ENCODE results near the gene FBRS. TPM values are rescaled to one million over a fixed set of nuclear protein-coding genes. Genes with fewer than 3 reads are reported as not detected.

Gene FBRS
- total and polyA plus RNA-seq, 2 of the 13 experiments (the other 11 are each of a cell fraction or from before 2014, with no cell fraction given): 13.7 to 16.2 TPM

DNA sequence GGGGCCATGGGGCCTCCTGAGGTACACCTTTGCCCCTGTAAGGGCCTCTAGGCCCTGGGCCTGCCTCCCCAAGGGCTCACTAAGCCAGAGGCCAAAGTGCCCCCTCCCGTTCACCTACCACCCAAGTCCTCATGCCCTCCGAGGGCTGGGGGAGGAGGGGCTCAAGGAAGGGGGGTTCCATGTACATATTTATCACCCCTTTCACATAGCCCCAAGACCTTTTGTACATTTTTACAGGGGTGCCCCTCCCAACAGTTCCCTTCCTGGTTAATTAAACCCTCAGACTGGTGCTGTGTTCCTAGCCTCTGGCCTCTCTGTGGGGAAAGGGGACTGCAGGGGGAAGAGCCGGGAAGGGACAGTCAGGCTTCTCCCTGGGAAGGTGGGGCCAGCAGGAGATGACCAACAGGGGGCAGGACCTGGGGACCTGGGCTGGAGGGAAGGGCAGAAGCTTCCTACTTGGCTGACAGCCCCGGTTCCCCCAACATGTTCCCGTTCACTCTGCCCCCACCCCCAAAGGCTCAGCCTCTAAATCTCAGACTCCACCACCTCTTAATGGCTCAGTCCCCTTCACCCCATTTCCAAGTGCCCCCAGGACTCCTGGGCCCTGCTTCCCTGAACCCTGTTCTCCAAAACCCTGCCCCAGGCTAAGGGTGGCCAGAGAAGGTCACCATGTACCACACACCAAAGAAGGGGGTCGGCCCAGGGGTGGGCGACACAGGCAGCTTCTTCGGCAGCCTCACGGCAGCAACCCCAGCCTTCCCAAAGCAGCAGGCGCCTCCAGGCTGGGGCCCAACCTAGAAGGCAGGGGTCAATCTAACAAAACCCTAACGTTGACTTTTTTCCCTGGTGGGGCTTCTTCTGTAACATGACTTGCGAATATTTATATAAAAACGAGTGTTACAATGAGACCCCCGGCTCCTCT is 11.9 kb downstream of the FBRS start:
- H3K4me2 ChIP-seq (ENCODE audit: low read depth, low read length): no peak overlapping the region
- no peak overlapping the region for H2AFZ ChIP-seq (ENCODE audit: low read length)
- ChIA-PET POLR2A (interaction anchor here (1.3 kb wide), 1 partner anchor 8 kb away, joined by 3 read pairs; no protein-coding TSS in a partner anchor), CTCF (ENCODE audit: low intra/inter-chr PET ratio, low total read pairs) (no interaction called here)
- 93% methylated on average over 14 of the region's 14 CpGs for WGBS (ENCODE audit: low lambda C conversion rate)
- FAIRE-seq (no peak), ATAC-seq (peak; percentile 43), DNase-seq (ENCODE audit: low spot score) (no peak)
- H3K36me3 ChIP-seq (replicated peaks in 1 of 2; ENCODE audit: control insufficient read depth in 1 of 2, insufficient read depth in 2 of 2, low read length in 2 of 2): peaks cover 29 to 47% of the 10 kb centered on the region in 2 experiments
- H3K4me3 ChIP-seq (replicated peaks in 1 of 3; ENCODE audit: insufficient read depth in 1 of 3, low read depth in 2 of 3, low read length in 3 of 3): no peak overlapping the region
- no peak overlapping the region for H3K27ac ChIP-seq (ENCODE audit: extremely low read length, insufficient read depth, low read length)
- H3K9me3 ChIP-seq (ENCODE audit: low read length): no peaks in the 10 kb centered on the region
- TSS peak; percentile 38 for BruUV-seq (replicated peaks)
- H4K20me1 ChIP-seq (ENCODE audit: insufficient read depth, low read length): no peaks in the 10 kb centered on the region; the same call in 1 of the 2 replicates
- H3K9ac ChIP-seq (ENCODE audit: insufficient read depth, low read depth, low read length): no peak overlapping the region
- H3K27me3 ChIP-seq (ENCODE audit: control insufficient read depth in 1 of 2, insufficient read depth in 2 of 2, low read length in 2 of 2): no peaks in the 10 kb centered on the region
- H3K79me2 ChIP-seq (ENCODE audit: insufficient read depth, low read length): no peaks in the 10 kb centered on the region
- intact Hi-C loops (cut with micrococcal nuclease; ENCODE audit: unreplicated experiment) (no loop called here), in situ Hi-C loops (cut with HindIII; ENCODE audit: extremely low pct_ligation_motif_present, low pct_unique_long_range_greater_than_20kb) (loop anchor here (25.0 kb wide), 1 partner anchor 858 kb away; the partner anchor contains the start of genes MAZ, MVP, PAGR1 and PRRT2)
- no peaks in the 10 kb centered on the region for H3K4me1 ChIP-seq (ENCODE audit: insufficient read depth, low read length)
- TF ChIP-seq ZFY (CRISPR knock-in tag; IDR thresholded peaks at IDR 0.05): no peak
- TF ChIP-seq POLR2G (IDR thresholded peaks at IDR 0.05; ENCODE audit: low read depth, low read length): 0 out of 2 replicates have a peak, but pooled peaks have one; percentile 32
- no peak for TF ChIP-seq ZGPAT (CRISPR knock-in tag; IDR thresholded peaks at IDR 0.05)
- peak; percentile 45 for TF ChIP-seq CTCF (CRISPR knock-in tag; IDR thresholded peaks at IDR 0.05)
- TF ChIP-seq NFE2L2 (IDR thresholded peaks at IDR 0.05; ENCODE audit: low read length): peak; percentile 25; the same call in 1 of the 2 replicates
- TF ChIP-seq, protein P1, sequence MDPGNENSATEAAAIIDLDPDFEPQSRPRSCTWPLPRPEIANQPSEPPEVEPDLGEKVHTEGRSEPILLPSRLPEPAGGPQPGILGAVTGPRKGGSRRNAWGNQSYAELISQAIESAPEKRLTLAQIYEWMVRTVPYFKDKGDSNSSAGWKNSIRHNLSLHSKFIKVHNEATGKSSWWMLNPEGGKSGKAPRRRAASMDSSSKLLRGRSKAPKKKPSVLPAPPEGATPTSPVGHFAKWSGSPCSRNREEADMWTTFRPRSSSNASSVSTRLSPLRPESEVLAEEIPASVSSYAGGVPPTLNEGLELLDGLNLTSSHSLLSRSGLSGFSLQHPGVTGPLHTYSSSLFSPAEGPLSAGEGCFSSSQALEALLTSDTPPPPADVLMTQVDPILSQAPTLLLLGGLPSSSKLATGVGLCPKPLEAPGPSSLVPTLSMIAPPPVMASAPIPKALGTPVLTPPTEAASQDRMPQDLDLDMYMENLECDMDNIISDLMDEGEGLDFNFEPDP (CRISPR knock-in tag; conservative IDR thresholded peaks at IDR 0.05): no peak
- TF ChIP-seq GTF2F1 (IDR thresholded peaks at IDR 0.05; ENCODE audit: low read length): no peak
- no peak for TF ChIP-seq ZNF749 (CRISPR knock-in tag; IDR thresholded peaks at IDR 0.05; ENCODE audit: borderline replicate concordance)
- peak; percentile 55 for TF ChIP-seq RBM22 (optimal IDR thresholded peaks at IDR 0.05; ENCODE audit: low read length)
- TF ChIP-seq RBFOX2 (IDR thresholded peaks at IDR 0.05; ENCODE audit: low read depth, low read length): 0 out of 2 replicates have a peak, but pooled peaks have one; percentile 30
- TF ChIP-seq HES4 (CRISPR knock-in tag; IDR thresholded peaks at IDR 0.05; ENCODE audit: borderline replicate concordance): no peak
- TF ChIP-seq POLR2AphosphoS2 (IDR thresholded peaks at IDR 0.05; ENCODE audit: low read depth, low read length): 0 out of 2 replicates have a peak, but pooled peaks have one; percentile 35
